Ammon's horn (tissue), 1 donor: Measurements from ENCODE around the gene IGFLR1.

ENCODE experiments used
- DNase-seq: peaks from one replicate; pipeline ENCODE4 v3.0.0-alpha.2; 2016; ENCODE audit warnings: low spot score

The IGFLR1 gene

DNA sequence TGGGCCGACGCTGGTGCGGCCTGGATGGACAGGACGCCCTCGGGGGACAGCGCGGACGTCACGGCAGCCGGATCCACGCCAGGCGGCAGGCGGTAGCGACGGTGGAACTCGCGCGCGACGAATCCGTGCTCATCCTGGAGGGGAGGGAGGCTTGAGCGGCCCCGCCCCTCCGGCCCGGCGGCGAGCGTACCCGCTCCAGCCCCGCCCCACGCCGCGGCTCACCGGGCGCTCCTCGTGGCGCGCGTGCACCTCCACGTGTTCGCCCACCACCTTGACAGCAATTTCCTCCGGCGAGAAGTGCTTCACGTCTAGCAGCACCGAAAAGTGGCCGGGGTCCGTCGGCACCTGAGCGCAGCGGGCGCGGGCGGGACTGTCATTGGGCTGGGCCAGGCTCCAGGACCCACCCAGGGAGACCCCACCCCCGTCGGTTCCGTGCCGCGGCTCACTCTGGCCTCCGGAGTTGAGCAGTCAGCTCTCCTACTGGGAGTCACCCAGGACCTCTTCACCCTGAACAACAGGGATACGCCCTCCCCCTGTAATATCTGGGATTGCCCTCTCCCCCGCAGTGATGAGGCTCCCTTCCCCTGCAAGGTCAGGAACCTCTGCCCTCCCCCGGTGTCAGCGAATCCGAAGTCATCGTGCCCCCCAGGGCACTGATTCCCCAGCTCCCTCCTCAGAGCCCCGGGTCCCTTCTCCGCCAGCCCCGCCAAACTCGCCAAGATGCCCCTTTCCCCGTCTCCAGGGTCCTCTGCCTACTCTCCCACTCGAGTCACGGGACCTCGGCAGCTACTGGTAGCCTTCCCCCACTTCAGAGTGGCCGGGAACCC is 13.5 kb upstream of the IGFLR1 start:
- DNase-seq = no peak

DNA sequence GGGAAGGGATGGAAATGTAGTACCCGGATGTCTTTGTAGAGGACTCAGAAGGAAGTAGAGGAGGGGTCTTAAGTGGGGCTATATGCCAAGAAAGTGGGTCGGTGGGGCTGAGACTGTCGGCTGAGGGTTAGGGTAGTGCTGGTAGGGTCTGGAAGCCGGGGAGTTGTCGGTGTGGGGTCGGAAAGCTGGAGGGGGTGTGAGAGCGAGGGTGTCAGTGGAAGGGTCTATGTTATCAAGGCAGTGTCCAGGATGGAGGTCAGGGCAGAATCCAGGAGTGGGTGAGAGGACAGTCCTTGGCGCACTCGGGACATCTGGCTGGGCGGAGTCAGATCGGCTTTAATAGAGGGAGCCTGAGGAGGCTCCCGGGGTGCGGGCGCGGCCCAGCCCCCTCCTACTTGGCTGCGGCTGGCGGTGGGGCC is 12.9 kb upstream of the IGFLR1 start:
- no peak for DNase-seq

DNA sequence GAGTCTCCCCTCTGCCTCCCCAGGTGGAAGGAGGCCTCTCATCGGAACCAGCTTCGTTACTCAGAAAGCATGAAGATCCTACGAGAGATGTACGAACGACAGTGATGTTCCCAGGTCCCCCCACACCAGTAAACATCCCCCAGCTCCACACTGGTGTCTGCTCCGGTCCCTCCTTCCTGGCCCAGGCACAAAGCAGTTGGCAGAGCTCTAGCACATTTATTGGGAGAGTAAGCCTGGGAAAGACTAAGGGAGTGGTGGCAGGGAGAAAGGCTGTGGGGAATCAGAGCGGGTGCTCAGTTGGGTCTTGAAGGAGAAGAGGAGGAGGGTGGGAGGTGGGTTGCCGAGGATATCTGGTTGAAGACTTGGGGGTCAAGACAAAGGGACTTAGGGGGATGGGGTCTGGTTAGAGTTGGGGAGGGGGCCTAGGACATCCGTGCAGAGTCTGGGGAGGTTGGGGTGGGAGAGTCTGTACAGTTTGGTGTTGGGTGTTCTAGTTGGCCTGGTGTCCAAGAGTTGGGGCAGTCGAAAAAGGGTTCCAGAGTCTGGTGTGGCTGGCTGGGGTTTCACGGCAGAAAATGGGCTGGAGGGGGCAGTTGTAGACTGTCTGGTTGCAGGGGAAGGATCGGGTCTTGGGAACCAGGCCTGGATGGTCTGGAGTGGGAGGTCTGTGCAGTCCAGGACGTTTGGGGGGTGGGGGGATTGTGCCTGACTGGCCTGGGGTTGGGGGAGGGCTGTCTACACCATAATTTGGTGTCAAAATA is 12.3 kb upstream of the IGFLR1 start:
- DNase-seq = no peak

DNA sequence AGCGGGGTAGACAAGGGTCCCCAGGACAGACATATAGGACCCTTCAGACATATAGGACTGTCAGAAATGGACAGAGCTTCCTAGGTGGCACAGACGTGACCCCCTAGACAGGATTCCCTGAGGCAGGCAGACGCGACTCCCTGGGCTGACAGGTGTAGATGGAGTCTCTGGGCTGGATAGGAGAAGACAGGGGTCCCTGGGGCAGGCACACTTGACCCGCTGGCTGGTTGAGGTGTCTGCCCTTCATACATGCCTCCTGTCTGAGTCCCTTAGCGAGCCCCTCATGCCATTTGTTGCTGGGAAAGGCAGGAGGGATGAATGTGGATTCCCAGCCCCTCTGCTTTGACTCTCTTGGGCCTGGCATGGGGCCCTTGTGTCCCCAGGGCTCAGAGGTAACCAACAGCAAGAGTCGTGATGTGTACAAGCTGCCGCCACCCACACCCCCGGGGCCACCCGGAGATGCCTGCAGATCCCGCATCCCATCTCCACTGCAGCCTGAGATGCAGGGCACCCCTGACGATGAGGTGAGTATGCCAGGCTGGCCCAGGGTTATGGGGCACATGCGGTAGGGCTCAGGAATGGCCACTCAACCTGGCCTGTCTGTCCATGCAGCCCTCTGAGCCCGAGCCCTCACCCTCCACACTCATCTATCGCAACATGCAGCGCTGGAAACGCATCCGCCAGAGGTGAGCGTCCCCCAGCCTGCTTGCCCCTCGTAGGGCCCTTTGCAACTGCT is 11.6 kb upstream of the IGFLR1 start:
- no peak for DNase-seq

DNA sequence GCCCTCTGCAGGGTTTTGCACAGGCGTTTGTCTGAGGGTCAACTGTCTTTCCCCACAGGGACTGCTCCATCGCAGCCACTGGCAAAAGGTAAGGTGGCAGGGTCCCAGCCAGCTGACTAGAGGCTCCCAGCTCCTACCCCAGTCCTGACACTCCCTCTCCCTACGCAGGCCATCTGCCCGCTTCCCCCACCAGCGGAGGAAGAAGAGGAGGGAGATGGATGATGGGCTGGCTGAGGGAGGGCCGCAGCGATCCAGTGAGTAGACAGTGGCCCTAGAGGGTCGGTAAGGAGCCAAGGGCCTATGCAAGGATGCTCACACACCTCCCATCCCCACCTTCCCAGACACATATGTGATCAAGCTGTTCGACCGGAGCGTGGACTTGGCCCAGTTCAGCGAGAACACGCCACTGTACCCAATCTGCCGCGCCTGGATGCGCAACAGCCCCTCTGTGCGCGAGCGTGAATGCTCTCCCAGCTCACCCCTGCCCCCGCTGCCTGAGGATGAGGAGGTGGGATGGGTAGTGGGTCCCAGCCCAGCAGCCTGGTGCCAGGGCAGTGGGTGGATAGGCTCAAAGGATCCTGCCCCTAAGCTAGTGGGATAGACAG is 10.6 kb upstream of the IGFLR1 start:
- DNase-seq = no peak

DNA sequence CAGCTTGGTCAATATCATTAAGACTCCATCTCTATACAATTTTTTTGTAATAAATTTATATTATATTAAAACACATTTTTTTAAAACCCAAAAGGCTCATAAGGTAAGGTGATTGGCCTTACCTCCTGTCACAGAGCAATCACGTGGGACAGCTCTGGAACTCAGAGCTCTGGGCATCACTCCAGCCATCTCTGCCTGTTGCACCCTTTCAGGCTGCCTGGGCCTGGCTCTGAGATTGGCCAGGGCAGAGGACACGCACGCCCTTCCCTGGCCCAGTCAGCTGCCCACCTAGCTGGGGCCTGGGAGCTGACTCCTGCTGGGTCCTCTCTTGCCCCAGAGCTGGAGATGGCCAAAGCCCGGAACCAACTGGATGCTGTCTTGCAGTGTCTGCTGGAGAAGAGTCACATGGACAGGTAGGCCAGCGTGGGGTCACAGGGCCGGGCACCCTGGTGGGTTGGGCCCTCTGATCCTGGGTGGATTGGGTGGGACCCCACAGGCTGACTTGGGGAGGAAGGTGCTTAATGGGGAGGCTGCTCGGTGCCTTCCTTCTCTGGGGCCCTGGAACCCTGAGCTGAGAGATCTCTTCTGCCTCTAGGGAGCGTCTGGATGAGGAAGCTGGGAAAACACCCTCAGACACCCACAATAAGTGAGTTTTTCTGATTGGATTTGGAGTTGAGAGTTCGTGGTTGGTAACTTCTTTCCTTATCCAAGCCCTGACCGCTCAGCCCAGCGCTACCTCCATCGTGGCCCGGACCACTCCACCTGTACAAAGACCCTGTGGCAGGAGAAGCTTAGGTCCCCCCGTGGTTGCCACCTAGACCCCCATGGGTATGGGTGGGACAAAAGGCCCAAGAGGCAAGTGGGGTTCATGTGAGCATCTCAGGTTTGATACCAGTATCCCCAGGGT is 9.8 kb upstream of the IGFLR1 start:
- no peak for DNase-seq

DNA sequence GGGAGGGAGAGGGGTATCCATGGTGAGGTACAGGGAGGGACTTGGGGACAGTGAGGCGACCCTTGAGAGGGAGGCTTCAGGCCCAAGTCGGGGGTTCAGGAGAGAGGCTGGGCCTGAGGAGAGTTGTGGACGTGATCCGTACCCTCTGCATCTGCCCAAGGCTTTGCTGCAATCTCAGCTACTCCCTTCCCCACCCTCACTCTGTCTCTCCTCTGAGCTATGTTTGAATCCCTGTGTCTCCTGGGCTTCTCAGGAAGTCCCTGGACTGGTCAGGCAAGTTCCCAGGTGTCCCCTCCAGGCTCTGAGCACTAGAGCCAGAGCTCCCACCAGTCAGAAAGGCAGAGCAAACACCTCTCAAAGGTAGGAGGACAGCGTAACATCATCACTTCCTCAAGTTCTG is 7.9 kb upstream of the IGFLR1 start:
- no peak for DNase-seq

DNA sequence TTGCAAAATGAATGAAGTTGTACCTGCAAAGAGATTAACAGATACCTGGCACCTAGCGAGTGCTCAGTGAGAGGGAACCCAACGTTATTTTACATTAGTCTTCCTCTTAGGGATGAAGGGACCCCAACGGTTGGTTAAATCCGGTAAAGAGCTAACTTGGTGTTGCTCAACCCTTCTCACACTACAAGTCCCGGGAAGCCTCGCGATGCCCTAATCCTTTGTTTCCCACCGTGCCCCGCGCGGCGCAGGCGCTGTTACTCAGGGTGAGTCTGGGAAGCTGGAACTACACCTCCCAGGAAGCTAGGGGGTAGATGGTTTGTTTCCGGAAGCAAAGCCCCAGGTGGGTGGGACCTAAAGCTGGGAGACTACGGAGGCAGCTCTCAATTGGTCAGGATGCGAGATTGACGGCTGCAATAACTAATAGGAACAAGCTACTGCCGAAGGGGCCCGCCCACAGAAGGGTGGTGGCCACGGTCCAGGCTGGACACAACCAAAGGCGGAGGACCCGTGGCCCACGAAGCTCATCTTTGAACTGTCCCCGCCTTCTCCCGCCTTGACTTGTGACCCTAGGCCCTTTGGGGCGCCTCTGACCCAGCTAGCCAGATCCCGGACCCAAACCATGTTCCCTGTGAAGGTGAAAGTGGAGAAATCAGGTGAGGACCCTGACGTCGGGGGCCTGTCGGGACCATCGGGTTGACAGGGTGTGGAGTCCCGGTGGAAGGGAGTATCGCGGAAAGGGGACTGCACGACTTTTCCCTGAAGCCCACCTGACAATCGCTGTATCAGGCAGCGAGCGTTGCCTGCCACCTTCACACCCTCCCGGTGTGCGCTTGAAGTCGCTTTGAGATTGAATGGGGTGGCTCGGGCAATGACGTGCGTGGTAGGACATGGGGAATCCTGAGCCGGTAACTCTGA is 6.1 kb upstream of the IGFLR1 start, which contains the start of gene LIN37:
LIN37 (plus strand) TSS at position 471 of the 915 bp plus-strand sequence; CDS start at position 620, 149 bp downstream.
- peak; percentile 100 for DNase-seq

DNA sequence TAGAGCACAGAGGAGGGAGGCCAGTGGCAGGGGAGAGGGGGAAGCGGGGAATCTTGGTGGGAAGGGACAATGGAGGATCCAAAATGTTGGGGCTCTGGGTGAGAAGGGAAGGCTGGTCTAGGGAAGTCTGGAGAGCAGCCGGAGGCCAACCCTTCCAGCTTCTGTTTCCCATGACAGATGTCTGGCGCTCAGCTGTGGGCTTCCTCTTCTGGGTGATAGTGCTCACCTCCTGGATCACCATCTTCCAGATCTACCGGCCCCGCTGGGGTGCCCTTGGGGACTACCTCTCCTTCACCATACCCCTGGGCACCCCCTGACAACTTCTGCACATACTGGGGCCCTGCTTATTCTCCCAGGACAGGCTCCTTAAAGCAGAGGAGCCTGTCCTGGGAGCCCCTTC is 4.3 kb upstream of the IGFLR1 start:
- no peak for DNase-seq

DNA sequence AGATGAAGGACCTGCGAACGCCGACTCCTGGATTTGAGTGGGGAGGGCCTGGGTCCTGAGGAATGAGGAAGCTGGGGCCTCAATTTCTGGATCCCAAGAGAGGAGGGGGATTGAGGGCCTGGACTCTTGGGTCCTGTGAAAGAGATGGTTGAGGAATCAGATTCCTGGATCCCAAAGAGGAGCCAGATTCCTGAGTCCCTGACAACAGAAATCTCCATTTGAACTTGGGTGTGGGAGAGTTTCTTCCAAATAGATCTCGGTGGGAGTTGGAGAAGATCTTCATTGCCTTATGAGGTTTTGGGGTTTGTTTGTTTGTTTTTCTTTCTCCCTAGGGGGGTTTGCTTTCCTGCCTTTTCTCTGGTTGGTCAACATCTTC is 3.8 kb upstream of the IGFLR1 start:
- no peak for DNase-seq

DNA sequence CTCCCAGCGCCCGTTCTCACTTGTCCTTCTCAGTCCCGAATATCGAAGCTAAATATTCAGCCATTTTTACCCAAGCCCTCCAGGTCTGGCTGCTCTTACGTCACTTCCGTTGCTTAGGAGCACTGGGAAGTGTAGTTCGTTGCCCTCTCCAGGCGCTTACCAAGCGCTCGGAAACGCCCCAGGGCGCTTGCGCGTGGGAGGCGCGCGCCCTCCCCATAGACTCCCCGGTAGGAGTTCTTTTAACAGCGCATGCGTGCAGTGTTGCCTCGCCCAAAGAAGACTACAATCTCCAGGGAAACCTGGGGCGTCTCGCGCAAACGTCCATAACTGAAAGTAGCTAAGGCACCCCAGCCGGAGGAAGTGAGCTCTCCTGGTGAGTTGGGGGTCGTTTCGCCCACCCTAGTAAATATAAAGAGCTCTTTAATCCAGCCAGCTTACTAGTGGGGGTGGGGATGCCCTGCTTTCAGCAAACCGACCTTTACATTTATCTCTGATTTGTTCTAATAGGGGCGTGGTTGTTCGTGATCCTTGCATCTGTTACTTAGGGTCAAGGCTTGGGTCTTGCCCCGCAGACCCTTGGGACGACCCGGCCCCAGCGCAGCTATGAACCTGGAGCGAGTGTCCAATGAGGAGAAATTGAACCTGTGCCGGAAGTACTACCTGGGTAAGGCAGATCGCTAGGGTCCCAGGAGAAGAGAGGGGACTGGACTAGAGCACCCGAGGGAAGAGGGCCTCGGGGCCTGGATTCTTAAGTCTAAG is 3.3 kb upstream of the IGFLR1 start, which contains the start of the genes PSENEN and U2AF1L4:
PSENEN (plus strand) TSS at position 324 of the 759 bp plus-strand sequence; CDS start at position 604, 280 bp downstream.
U2AF1L4 (minus strand) TSS at position 91 of the 759 bp plus-strand sequence; CDS start at position 64, 27 bp downstream.
- peak; percentile 99 for DNase-seq

DNA sequence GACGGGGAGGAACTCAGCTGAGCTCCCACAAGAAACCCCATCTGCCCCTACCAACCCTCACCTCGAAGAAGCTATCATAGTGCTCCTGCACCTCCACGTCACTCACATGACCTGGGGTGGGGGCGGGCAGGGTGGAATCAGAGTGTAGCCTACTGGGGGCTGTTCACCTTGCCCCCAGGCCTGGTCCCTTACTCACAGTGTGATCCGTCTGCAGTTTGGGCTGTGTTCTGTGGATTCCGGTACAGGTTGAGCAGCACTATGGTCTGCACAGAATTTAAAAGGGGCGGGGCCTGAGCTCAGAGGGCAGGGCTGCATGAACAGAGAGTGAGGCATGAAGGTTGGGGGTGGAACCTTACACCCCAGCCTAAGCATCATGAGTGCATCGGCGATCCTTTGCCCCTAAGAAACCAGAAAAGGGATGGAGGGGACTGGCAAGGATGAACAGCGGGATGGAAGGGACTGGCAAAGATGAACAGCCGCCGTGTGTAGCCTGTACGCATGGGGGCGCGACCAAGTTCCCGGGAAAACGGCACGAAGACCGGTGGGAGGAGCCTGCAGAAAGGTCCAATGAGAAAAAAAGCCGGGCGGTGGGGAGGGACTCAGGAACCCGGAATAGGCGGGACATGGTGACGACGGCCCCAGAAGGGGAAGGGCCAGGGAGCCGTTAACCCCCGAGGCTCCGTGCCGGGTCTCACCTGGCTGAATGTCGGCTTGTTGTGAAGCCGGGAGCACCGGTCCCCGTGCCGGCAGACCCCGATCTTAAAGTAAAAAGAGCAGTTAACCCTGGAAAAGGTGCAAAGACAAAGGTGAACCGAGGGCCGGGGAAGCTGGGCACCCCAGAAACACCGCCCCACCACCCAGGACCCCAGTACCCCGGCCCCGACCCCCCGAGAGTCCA is 2.4 kb upstream of the IGFLR1 start:
- peak; percentile 97 for DNase-seq

DNA sequence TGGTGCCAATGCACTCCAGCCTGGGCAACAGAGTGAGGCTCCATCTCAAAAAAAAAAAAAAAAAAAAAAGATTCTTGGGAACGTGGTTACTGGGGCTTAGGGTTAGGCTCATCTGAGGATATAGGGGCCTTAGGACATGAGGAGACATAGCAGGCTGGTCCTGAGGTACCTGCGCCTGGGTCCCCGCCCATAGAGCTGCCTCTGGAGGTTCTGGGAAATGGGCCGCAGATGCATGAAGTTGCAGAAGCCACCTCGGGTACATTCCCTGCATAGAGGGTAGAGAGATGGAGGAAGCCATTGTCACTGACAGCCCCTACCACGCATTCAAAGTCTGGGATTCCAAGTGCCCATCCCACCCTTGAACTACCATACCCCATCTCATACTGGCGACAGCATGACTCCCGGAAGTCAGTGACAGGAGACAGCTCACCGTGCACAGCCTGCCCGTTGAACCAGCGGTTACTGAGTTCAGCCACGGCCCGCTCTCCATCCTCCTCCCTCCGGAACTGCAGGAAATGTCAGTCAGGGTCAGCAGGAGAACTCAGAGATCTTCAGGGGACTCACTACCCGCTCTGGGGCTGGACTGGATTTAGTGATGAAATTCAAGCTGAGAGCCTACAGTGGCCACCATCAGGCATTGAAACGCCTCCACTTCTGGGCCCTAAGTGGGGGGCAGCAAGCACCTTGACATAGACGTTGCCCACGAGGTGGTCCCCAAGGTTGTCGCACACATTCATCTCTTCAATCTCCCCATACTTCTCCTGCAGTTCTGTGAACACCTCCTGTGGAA is 1.6 kb upstream of the IGFLR1 start:
- DNase-seq = no peak

DNA sequence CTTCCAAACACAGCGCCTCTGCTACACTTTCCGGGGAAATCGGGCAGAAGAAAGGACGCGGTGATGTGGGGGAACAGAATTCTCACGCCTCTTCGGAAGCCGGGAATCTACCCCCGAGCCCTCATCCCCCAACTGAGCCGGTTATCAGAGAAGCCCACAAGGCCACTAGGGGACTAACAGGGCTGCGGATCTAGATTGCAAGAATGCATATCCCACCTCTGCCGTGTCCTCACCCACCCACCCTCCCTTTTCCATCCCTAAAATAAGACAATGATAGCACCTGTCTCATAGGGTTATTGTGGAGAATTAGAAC is 1.1 kb downstream of the IGFLR1 start:
- DNase-seq = no peak

DNA sequence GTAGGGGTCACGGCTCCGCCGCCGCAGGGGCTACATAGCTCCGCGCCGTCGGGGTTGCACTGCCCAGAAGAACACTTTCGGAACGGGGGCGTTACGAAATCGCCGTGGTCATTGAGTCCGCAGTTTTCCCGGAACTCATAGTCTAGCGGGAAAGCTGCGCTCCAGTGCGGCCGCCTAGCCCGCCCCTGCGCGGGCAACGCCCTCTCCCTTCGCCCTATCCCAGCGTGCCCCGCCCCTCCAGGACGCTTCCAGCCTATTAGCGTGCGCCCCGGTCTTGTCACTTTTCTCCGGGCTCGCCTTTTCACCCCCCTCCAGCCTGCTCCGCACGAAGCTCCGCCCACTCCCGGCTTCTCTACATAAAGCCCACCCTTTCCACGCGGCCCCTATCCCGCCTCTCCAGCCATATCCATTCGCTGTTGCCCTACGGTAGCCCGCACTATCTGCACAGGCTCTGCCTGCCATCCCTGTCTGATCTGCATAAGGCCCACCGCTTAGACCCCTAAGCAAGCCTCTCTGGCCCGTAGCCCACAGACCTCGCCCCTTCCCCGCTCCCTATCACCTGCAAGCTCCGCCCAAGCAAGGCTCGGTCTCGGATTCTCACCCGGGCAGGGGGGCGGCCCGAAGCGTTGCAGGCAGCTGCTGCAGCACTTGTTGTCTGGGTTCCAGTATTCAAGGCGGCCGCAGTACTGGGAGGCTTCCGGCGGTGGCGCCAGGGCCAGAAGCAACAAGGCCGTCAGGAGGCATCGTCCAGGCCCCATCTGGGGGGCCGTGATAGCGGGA is 1.6 kb downstream of the IGFLR1 start:
- DNase-seq = peak; percentile 99

DNA sequence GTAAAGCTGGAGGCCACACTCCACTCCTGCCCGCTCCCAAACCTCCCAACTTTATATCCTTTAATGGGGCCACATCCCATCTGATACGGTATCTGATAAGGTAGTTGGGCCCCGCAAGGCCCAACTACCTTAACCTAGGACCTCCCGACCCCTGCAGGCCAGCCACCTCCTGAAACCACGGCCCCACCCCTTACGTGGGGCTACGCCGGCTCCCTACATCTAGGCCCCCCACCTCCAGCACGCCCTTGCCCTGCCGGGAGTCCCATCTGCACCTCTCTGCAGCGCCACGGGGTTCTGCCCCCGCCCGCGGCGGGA is 2.2 kb downstream of the IGFLR1 start:
- DNase-seq = no peak
